ENCODE measurements around the gene ERMP1.

Gene ERMP1

DNA sequence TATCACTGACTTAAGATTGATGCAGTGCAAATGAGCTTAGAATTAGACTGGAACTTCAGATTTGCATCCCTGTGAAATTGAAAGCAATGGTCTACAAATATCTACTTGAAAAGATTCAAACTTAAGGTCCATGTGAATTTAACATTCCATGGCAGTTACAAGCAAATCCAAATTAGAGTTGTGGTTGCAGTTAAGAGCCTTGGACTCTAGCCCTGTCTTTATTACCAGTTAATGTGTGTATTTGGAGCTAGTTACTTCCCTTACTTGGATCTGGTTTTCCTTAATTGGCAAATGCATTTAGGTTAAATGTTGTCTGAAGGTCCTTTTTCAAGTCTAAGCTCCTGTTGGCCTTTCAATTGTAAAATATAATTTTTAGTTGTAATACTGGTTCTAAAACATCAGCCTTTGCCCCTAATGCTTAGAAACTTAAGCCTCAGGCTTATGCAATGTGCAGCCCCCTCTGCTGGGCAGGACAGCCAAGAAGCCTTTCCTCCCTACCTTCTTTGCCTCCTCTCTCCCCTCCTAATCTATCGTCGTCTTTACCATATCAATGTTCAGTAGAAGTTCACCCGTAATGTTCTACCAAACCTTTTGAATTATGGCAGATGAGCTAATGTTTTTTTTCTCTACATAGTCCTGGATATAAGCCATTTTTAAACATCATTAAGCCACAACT, 59.5 kb downstream of the ERMP1 start:
- DNase-seq: no peak

DNA sequence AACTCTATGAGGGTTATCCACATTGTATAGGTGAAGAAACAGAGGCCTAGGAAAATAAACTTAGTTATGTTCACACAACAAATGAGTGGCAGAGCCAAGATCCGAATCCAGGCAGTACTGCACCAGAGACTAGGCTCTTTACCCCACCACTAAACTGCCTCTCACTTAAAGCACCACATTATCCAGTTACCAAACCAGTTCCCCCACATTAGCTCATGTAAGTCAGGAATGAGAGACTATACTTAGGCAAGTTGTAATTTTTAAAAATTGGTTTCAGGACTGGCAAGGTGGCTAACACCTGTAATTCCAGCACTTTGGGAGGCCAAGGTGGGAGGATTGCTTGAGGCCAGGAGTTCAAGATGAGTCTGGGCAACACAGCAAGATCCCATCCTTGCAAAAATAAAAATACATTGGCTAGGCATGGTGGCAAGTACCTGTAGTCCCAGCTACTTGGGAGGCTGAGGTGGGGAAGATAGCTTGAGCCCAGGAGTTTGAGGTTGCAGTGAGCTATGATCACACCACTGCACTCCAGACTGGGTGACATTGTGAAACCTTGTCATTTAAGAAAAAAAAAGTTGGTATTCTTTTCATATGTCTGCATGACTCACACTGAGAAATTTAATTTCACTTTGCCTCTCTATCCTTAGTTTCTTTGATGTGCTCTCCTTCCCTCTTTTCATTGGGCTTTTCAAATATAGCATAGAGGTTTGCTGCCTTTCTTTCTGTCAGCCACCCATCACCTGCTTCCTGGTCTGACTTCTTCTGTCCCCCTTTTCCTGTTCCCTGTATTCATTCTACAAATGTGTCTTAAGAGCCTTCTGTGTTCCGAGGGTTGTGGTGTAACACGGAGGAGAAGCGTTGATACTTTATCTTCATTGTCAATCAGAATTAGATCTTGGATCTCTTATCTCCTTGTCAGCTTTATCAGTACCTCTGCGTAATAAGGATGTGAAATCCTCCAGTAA, 64.7 kb downstream of the ERMP1 start:
- DNase-seq: no peak

DNA sequence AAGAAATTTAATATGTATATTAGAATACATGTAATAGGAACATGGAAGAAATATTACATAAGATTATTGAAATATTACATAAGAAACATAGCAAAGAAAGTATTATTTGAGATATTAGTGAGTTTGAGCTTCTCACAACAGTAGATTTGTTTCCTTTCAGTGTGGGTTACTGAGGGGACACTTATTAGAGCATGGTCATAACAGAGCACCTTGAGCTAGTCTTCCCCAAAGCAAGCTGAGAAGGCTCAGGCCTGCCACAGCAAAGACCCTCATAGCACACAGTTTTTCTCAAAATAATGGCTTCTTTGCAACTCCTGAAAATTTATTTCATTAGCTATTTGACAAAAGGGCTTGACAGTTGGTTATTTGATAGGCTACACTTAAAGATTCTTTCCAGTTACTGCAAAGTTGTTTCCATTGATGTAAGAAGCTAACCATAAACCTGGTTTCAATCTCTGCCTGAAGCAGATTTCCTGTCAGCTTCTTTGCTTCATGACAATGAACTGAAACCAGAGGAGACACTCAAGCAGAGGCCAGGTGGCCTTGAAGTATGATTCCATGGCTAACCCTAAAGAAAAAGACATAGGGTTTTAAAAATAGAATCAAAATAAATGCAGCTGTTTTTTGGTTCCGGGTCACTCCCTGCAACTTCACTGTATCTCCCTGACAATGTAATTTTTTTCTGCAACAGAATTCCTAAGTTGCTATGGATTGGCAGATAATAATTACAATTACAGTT, 68.6 kb downstream of the ERMP1 start:
- no peak for DNase-seq

DNA sequence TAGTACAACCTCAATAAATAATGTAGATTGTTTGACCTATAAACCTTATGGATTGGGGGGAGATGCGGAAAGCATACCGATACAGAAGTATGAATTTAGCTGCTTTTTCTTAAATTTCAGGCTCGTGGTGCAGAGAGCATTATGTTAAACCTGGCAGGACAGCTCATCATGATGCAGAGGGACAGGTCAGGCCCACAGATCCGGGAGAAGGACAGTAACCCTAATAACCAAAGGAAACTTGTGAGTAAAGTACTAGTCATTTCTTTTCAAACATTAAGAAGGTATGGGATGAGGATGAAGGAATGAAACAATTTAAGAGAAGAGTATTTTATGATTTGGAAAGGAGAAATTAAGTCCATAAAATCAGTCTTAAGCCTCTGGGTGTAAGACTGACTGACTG, 70.5 kb downstream of the ERMP1 start:
- no peak for DNase-seq

DNA sequence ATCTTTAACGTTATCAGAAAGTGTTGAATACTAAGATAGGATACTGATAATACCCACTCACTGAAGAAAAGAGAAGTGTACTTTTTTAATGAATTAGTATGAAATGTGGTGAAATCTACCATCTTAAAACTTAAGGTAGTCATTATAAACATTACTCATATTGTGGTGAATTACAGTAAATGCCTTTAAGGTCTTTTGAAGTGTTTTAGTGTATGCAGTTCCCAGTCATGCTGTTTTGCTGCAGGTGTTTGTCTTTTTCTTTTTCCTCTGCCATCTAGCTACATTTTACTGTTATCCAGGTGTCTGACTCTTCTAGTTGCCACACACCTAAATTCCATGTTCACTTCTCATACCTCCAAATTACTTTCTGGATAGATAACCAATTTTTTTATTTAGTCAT, 72.6 kb downstream of the ERMP1 start:
- DNase-seq: no peak

DNA sequence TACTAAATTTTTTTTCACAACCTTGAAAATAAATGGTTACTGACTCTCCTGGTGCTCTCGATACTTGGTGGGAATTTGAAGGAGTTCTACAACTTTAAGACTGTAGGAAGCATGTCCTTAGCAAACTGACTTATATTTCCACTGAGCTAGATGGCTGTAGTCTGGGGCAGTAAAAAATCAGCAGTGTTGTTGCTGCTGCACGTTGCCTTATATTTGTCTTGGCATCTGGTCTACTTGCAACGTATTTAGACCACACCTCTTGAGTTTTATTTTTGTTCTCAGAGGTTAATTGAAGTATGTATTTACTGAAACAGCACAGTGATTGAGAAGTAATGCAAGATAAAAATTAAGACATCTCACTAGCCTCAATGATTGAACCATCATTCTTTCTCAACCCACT, 76.3 kb downstream of the ERMP1 start:
- no peak for DNase-seq

DNA sequence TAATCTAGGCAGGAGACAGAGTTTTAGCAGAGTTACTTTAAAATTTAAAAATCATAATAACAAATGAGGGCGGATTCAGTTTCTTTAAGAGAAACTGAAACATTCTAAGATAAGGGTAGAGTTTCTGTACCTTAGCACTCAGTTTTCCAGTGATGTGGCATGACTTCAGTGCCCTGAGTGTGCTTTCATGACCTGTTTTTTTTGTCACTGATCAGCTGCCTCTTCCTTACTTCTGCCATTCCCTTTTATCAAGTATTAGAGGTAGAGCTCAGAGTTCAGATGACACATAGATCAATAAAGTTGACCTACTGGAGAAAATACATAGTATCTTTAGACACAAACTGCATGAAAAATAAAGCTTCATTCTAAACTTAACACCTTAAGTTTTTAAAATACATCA, 82.3 kb downstream of the ERMP1 start:
- DNase-seq: no peak

DNA sequence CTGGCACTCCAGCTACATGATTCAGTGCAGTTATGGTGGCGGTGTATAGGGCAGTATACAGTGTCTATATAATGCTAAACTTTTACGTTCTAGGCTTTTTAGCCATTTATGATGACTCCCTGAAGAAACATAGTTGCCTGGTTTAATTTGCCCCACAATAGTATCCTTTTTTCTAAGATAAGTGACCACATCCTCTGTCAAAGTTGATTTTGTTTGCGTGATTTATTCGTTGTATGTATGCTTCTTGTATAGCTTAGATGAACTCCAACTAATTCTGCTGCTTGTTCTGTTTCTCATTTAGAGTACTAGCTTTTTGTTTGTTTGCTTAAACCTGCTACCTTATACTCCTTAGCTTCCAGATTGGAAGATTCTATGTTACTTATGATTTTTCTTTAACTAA, 83.6 kb downstream of the ERMP1 start:
- no peak for DNase-seq

DNA sequence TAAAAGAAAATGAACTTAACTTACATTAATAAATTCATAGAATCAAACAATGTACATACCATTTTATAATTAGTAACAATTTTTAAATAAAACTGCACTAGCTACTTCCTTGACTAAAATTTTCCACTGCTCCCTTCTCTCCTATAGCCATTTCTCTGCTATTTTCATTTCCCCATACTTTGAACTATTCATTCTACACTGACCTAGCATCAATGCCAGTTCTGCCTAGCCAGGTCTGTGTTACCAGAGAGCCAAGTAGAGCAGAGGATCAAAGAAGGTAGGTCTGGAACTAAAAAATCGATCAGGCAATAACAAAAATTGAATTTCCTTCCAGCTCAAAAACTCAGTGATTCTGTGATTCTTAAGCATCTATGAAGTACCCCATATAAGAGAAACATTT, 84.5 kb downstream of the ERMP1 start:
- no peak for DNase-seq

DNA sequence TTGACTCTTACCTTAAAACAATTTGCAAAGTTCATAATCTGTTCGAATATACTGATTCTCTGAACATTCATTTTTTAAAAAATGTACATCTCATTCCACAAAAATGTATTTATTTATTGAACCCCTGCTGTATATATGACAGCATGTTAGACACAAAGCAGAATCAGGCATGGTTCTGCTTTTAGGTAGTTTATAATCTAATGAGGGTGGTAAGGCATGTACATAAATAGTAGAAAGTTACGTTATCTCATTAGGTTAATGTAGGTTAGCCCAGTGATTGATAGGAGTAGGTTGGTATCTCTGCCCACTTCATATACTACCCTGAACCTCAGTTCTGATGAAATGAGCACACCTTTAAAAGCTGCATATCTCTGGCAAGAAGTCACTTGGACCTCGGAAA, 89.8 kb downstream of the ERMP1 start:
- DNase-seq: no peak

DNA sequence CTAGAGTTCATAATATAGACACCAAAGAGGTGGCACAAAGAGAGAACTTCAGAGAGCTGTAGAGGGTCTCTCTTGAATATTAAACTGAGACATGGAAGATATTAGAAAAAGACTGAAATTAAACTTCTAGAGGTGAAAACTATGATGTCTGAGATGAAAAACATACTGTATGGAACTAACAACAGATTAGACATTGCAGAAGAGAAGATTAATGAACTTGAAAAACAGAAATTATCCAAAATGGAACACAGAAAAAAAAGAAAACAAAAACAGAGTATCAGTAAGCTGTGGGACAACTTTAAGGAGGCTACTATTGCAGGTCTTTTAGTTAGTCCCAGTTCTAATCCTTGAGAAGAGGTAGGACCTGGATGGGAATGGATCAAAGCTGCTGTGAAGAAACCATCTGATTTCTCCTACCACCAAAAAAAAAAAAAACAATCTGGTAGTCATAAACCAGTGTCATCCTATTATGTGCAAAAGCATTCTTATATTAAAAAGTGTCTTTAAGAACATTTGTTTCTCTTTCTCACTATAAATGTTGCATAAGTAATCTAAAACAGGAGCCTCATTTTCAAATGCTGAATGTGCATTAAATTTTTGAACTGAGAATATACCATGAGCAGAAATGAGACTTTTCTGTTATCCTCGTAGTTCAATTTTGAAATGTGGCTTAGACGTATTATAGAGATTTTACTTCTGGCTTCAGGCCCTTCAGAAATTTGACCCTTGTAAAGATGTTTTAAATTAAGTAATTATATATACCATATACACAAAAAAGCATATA, 96.2 kb downstream of the ERMP1 start:
- no peak for DNase-seq

DNA sequence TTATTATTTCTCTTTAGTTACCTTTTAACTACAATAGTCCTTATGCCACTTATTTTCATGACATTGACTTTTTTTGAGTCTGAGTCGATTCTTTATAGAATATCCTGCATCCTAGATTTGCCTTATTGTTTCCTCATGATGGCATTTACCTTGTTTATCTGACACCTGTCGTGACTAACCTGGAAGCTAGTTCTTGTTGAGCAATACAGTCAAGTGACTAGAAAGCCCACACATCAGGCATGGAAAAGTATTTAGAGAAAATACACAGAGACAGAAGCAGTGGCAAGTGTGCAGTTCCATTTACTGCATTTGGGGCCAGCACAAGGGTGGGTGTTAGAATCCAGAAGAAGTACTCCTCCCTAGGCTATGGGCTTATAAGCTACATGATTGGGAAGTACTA, 97.8 kb downstream of the ERMP1 start:
- DNase-seq: no peak

All from GF-D8 (cell line).